Central memory CD4-positive, alpha-beta T cell (primary cell): Measurements from ENCODE around the gene OSBPL9.

Experiments
- DNase-seq: peaks from one replicate; pipeline ENCODE4 v3.0.0; 2022

OSBPL9 gene

DNA sequence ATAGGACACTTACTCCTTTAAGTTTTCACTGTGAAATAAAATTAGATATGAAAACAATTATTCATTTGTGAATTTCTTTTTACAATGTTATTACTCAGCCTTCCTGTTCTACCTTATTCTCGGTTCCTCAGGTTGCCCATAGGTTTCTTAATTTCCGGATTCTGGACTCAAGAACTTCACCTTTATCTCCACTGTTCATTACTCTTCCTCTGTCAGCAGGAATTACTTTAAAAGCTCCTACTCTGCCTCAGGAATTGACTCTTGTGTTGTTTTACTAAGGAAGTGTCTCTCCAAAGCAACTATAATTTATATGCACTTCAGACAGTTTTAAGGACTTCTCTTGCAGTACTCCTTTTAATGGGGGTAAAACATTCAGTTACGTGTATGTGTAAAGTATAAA is 123.8 kb downstream of the OSBPL9 start:
- no peak for DNase-seq

DNA sequence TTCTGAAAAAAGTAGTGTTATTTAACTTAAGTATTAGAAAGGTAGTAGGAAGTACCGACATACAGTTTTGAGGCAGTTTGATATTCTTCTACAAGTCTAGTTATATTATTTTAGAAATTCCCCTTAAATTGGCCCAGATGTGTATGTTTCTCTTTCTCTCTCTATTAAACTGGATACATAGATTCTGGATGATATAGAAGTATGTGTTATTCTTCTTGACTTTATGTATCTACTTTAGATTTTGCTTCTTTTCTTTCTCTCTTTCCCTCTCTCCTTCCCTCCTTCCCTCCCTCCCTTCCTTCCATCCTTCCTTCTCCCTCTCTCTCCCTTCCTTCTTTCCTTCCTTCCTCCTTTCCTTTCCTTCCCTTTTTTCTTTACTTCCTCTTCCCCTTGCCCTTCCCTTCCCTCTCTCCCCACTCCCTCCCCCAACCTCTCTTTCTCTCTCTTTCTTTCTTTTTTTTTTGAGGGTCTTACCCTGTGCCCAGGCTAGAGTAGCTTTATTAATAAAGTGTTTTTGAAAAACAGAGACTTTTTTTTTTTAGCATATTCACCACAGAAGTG is 124.3 kb downstream of the OSBPL9 start:
- no peak for DNase-seq

DNA sequence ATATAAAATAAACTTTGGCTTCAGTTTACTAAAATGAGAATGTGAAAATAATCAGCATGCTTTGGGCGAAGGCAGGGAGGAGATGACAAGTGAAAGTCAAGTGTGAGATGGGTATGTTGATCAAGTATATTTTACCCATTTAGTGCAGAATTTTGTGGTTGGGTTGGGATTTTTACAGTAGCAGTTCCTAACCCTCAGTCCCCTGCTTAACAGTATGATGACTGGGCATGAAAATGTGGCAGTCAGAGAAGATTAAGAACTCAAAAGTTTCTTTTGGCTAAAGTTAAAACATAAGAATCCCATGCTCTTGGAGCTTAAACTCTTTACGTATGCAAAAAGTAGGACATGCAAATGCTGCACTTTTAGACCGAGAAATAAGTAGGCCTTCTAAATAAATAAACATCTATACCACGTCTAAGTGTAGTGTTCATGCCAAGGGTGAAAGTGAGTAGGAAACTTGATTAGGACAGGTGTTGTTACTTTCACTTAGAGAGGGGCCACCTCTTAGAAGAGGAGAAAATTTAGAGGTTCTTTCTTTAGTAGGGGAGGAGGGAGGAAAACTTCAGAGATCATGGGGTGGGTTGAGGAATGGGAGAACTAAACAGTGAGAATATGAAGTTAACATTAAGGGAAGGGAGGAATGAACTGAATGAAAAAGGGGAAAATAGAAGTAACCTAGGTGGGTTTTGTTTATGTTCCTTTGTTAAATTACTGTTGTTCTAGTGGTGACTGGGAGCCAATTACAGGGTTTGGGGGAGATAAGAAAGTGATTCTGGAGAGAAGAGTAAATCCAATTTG is 127.8 kb downstream of the OSBPL9 start:
- DNase-seq, result no peak

DNA sequence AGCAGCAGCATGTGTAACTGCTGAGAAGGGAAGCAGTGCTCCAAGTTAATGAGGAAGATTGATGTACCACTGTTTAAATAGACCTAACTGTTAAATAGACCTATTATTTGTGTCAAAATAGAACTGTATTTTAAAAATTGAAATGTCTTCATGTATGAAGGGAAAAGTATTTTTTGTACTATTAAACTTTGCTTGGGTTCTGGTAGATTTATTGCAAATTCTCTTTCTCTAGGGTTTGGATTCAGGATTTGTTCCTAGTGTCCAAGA is 128.3 kb downstream of the OSBPL9 start:
- no peak for DNase-seq

DNA sequence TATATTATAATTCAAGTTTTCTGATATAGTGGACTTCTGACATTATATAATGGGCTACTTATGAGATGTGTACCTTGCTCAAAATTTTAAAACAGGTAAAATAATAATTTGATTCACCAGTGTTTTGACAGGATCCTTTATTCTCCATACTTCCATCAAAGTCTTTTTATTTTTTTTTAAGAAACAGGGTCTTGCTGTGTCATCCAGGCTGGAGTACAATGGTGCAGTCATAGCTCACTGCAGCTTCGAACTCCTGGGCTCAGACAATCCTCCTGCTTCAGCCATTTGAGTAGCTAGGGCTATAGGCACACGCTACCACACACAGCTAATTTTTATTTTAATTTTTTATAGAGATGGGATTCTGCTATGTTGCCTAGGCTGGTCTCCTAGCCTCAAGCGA is 132.3 kb downstream of the OSBPL9 start:
- no peak for DNase-seq

DNA sequence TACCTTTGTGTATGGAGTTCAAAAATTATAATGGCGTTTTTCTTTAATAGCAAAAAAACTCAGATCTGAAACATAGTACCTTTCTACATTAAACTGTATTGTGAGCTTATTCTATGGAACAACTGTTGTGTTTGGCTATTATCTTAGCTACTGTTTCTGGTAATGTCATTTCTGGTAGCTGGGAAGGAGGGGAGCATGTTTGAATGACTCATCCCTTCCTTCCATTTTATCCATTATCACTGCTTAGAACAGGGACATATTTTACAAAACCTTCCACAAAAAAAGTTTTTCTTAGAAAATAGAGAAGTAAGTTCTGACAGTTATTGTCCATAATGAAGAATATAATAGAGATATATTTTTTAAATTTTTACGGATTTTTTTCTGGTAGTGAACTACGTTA is 133.3 kb downstream of the OSBPL9 start:
- DNase-seq, result no peak

DNA sequence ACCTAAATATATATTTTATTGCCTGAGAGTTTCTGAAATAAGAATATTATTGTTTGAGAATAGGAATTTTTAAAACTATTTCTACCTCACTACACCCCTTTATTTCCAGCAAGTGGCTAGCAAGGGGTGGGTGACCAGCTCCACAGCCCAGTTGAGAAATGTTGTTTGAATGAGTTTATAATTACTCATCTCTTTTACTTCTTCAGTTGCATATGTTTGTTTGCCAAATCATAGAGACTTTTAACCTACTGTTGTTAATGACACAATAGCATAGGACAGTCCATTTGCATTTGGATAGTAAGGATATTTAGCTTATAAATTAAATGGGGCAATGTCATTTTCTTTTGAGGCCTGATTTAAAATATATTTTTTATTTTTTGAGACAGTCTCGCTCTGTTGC is 133.8 kb downstream of the OSBPL9 start:
- no peak for DNase-seq

DNA sequence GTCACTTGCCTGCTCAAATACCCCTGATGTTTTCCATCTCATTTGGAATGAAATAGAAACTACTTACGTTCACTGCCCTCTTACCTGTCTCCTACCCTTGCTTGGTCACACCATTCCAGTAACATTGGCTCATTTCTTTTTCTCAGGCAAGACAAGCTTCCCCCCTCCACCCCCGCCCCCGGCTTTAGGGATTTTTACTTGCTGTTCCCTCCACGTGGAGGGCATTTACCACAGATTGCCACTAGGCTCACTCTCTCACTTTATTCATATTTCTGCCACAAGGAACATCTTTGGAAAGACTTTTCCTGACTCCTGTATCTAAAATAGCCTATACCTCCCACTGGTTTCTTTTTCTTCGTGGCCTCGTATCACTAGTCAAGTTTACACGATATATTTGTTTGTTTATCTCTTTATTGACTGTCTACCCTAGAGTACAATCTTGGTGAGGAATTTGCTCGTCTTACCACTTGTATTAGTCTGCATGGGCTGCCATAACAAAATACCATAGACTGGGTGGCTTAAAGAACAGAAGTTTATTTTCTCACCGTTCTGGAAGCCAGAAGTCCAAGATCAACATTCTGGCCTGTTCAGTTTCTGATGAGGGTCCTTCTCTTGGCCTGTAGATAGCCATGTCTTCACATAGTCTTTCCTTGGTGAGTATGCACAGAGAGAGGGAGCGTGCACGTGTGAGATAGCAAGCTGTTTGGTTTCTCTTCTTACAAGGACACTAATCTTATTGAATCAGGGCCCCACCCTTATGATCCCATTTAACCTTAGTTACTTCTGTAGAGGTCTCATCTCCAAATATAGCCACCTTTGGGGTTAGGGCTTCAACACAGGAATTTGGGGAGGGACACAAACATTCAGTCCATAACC is 135.4 kb downstream of the OSBPL9 start:
- DNase-seq, result no peak

DNA sequence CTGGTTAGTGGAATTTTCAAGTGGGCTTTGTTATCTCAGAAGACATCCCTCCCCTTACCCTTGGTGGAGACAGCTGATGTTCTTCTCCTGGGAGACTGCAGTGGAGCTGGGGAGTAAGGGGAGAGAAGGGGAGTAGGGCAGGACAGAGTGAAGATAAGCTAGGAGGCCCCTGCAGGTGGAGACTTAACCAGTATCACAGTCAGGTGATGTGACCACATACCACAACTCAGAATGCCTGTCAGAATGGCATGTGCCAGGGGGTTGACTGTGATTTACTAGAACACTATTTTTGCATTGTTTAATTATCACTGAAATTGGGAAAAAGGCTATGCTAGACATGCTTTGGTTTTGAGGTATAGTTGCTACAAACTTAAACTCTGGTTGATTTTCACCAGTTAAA is 137.1 kb downstream of the OSBPL9 start:
- DNase-seq, result no peak

DNA sequence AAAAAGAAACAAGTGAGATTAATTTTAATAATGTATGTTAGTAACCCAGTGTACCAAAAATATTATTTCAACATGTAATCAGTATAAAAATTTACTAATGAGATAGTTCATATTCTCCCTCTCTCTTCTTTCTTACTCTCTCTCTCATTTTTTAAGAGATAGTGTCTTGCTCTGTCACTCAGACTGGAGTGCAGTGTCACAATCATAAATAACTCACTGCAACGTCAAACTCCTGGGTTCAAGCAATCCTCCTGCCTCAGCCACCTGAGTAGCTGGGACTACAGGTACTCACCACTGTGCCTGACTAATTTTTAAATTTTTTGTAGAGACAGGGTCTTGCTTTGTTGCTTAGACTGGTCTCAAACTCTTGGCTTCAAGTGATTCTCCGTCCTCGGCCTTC is 137.8 kb downstream of the OSBPL9 start:
- no peak for DNase-seq

DNA sequence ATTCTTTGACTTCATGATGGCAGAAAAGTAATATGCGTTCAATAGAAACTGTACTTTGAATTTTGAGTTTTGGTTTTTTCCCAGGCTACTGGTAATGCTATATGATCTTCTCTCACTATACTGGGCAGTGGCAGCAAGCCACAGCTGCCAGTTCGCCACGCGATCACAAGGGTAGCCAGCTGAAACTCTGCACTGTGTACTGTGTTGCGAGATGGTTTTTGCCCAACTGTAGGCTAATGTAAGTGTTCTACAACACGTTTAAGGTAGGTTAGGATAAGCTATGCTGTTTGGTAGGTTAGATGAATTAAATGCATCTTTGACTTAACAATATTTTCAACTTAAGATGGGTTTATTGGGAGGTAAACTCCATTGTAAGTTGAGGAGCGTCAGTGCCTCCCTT is 138.5 kb downstream of the OSBPL9 start:
- DNase-seq, result no peak

DNA sequence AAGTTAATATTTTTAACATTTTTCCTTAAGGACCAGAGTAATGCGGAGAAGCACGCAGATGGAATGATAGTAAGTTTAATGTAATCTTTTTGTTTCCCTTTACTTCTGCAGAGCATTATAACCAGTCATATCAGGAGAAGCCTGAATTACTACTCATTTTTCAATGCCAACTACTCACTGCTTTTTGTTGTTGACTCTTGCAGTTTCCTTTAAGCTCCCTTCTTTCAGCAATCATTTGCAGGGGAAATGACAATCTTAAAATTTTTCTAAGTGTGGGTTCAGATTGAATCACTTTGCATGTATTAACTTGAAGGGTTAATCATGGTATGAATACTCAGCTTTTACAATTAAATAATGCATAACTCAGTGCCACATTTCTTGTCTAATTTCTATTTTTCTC is 139.4 kb downstream of the OSBPL9 start:
- no peak for DNase-seq

DNA sequence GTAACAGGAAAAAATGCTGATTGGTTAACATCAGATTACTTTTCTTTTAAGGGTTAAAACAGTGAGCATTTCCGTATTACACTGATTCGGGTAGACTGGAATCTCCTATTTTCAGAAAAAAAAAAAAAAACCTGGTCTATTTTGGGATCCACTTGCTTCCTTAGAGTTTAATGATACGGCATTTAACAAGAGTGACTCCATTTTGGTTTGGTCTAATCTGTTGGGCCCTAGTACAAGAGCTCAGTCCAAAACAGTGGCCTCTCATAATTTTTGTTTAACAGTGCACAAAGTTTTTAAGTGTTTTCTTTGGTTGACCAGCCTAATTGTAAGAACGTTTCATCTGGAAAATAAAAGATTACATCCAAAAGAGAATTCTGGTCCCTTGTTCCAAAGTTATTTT is 141.4 kb downstream of the OSBPL9 start:
- DNase-seq, result no peak

DNA sequence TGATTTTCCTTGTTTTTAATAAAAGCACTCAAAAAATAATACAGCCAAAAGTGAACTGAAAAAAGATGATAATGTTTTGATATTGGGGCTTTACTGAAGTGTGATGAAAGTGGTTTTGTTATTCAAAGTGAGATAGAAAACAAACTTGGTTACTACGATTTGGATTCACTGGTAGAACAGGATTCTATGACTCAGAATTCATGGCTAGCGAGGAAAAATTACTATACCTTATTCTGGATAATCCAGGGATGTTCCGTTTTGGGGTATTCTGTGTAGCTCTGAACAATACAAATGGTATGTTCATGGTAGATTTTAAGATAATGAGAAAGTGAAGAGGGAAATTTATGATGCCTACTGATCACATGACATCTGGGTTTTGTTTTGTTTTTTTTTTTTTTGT is 144.0 kb downstream of the OSBPL9 start:
- no peak for DNase-seq

DNA sequence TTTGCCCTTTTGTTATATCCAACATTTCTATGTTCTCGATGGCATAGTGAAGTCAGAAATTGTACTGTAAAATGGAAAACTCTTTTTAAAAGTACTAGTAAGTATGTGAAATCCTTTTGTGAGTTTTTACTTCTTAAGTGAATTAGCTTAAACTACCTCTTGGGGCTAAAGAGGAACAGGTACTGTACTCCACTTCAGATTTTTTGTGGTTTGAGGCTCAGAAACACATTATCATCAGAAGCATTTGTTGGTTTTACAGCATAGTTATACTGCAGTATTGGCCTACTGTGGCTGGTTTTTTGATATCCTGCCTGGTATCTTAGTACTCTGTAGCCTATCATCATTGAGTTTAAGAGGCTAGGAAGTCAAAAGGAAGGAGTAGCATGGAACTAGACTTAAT is 144.5 kb downstream of the OSBPL9 start:
- no peak for DNase-seq

DNA sequence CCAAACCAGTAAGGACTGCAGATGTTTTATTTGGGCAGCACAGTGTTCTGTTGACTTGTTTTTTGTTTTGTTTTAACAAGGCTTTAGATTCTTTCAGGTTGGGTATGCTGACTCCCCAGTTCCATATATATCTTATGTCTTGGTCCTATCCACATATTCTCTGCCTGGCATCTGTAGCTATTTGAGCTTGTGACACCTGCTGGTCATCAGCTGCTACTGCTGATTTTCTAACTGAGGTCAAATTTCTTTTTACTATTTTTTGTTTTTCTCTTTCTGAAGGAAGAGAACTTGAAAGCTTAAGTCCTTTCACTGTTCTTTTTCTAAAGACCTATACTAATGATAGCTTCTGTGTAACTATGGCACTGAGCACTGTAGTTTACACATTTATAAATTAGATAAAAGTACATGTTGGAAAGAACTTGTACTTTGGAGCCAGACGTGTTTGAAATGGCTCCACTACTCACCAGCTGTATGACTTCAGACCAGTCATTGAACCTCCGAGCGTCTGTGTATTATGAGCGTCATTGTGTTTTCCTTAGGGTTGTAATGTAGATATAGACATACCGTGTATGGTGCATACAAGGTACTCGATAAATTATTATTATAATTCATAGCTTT is 152.2 kb downstream of the OSBPL9 start:
- peak; percentile 20 for DNase-seq

DNA sequence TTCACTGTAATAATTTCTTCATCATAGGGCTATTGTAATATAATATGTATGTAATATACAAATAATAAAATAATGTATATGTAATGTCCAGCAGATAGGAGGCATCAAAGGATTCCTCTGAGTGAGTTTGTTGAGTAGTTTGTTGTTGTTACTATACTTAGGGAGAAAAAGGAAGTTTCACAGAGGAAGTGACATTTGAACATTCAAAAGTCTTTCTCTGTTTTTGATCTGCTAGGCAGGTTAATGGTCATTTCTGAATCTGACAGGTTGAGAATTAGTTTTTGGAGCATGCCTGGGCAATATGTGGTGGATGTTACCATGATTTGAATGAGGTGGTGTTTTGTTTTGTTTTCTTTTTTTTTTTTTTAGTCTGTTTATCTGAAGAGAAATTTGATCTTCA is 159.5 kb downstream of the OSBPL9 start:
- no peak for DNase-seq

DNA sequence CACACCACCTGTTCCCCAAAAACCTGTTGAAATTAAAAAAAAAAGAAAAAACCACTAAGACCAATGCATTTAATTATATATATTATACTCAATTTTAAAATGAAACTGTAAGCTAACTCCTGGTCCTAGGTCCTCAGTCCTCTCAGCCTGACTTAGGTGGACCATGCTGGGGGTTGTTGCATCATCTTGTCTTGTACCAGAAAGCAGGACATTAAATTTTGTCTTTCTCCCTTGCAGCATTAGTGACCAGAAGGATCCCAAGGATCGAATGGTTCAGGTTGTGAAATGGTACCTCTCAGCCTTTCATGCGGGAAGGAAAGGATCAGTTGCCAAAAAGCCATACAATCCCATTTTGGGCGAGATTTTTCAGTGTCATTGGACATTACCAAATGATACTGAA is 164.0 kb downstream of the OSBPL9 start:
- DNase-seq, result no peak

DNA sequence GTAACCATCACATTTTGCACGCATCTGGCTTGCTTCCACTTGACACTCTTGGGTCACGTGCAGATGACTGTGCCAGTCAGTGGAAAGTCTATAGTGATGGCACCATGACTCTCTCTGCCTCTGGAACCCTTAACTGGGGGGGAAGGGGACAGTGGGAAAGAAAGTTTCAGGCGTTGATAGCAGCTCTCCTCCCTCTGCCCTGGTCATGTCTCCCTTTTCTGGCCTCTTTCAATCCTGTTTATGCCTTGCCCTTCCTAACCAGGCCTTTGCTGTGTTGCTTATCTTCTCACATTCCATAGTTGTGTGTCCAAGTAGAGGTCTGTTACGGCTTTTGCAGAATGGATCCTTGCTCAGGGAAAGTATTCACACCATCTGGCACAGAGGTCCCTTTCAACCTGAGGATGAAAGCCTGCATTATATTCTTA is 168.1 kb downstream of the OSBPL9 start:
- no peak for DNase-seq

DNA sequence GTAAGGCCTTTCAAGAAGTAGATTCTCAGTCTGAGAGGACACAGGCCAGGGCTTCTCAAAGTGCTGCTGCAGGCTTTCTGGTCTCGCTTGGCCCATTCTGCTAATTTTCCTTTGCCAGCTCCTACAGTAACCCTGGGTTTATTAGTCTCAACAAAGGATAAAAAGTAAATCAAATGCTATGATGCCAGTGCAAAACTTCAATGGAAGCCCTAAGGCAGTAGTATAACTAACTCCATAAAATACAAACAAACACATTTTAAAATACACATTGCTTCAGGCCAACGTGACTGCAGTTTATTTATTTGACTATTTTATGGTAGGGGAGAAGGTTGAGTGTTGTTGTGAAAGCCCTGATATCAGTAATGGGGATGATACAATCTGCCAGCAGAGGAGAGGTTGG is 172.0 kb downstream of the OSBPL9 start:
- no peak for DNase-seq

DNA sequence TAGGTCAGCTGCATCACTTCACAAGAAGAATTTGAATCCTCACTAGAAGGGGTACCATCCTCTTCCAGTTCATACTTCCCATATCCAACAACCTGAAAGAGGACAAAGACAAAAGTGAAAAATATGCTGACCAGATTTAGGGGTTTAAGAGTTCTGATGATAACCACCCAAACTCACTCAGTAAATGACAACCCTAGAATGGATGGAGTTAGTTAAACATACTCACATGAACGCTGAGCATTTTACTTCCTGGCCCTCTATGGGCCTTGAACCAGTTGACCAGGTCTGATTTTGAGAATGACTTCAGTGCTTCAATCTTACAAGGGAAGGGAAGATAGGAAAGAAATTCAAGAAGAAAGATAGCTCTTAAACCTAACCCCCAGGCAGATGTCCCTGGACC is 172.4 kb downstream of the OSBPL9 start:
- DNase-seq, result no peak

DNA sequence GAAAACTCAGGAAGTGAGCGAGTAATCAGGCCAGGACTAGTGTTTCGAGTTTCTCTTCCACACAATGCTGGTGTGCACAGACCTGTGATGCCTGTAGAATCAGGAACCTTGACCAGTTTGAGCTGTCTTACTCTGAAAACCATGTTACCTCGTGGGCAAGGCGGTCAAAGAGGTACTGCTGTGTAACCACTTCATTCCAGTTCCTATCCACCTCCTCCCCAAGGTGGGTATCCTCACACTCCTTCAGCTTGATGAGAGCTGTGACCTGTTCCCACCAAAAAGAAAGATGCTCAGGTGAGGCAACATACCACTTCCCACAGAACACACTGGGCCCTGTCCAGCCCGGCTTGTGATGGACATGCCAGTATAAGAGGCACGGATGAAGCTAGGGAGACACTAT is 173.5 kb downstream of the OSBPL9 start:
- no peak for DNase-seq

DNA sequence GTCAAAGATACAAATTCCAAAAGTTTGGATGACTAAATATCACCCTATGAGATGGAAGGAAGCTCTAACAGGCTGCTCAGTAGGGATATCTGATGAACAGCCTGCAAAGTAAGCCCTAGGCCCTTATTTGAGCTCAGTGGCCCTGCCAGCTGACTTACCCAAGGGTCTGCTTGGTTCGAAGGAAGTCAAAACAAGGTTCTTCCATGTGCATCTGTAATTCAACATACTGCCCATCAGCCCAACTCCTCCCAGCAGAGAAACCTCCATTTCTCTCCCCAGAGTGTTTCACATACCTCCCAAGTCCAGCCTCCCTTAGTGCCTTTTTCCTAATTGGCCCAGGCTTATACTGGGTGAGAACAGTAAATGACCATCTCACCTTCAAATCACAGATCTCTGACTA is 175.0 kb downstream of the OSBPL9 start:
- DNase-seq, result no peak

DNA sequence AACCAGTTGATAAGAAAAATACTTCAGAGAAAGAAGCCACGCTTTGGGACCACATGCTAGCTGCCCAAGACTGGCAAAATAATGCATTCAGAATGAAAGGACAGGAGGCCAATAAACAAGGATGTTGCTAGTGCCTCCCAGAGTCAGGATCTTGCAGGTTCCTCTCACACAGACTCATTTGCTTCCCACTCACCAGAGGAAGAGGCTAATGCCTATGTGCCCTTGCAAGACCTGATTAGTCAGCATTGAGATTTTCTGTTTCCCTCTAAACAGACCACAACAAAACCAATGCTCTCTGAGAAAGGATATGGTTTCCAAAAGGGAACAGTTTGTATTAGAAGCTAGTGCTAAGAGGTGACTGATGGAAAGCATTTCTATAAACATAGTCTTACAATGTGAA is 176.0 kb downstream of the OSBPL9 start:
- no peak for DNase-seq
